MG63 (cell line): ENCODE results near the gene ADH4. TPM values are rescaled to one million over a fixed set of nuclear protein-coding genes. Genes with fewer than 3 reads are reported as not detected.
"Not testable (repeated sequence)": the region's sequence is repeated elsewhere in the genome, so short reads cannot be mapped to it uniquely, and the experiment has no call there.

Source experiments
- DNase-seq: peaks from one replicate; pipeline ENCODE4 v3.0.0-alpha.2; 2020
- H3K27me3 ChIP-seq: fragments of 250-450 bp; sonication (Bioruptor Pico); 2 replicates; pipeline ENCODE4 v1.5.1; 2020; ENCODE audit warnings: mild to moderate bottlenecking, moderate library complexity
- H3K36me3 ChIP-seq: fragments of 250-450 bp; sonication (Bioruptor Pico); 2 replicates; pipeline ENCODE4 v1.5.1; 2020; ENCODE audit warnings: mild to moderate bottlenecking, moderate library complexity
- H3K4me3 ChIP-seq: fragments of 250-450 bp; sonication (Bioruptor Pico); 2 replicates; pipeline ENCODE4 v1.5.1; 2020; ENCODE audit warnings: mild to moderate bottlenecking, moderate library complexity
- H3K9me3 ChIP-seq: fragments of 250-450 bp; sonication (Bioruptor Pico); 2 replicates; pipeline ENCODE4 v1.5.1; 2020; ENCODE audit warnings: mild to moderate bottlenecking, moderate library complexity
- total RNA-seq: library from RNA; depleted of rRNA; stranded (reverse); fragments of >200 nt; shearing (Covaris generic); gene quantifications from 2 replicates; pipeline ENCODE4 v1.2.3, GENCODE V29; 2014; ENCODE audit warnings: low replicate concordance

ADH4 gene
- total RNA-seq, 1 experiment from 2014 or later: not detected

DNA sequence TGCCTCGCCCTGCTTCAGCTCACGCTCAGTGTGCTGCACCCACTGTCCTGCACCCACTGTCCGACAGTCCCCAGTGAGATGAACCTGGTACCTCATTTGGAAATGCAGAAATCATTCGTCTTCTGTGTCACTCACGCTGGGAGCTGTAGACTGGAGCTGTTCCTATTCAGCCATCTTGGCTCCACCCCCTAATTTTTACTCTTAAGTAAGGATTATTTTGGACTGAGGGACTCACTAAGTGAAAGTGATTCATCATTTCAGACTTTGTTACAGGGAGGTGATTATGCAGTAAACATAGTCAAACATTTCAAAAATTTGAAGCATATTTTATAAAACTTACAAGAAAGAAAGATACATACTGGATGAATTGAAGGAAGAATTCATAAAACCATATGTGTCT, 44.3 kb downstream of the ADH4 start:
- H3K36me3 ChIP-seq, DNase-seq, H3K9me3 ChIP-seq, H3K27me3 ChIP-seq, H3K4me3 ChIP-seq: not testable (repeated sequence)

DNA sequence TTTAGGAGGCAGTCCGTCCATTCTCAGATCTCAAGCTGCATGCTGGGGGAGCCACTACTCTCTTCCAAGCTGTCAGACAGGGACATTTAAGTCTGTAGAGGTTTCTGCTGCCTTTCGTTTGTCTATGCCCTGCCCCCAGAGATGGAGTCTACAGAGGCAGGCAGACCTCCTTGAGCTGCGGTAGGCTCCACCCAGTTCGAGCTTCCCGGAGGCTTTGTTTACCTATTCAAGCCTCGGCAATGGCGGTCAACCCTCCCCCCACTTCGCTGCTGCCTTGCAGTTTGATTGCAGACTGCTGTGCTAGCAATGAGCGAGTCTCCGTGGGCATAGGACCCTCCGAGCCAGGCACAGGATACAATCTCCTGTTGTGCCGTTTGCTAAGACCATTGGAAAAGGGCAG, 44.8 kb downstream of the ADH4 start:
- Histone ChIP-seq H3K9me3 (no peaks in the 10 kb centered on the region), H3K36me3 (no peaks in the 10 kb centered on the region)

DNA sequence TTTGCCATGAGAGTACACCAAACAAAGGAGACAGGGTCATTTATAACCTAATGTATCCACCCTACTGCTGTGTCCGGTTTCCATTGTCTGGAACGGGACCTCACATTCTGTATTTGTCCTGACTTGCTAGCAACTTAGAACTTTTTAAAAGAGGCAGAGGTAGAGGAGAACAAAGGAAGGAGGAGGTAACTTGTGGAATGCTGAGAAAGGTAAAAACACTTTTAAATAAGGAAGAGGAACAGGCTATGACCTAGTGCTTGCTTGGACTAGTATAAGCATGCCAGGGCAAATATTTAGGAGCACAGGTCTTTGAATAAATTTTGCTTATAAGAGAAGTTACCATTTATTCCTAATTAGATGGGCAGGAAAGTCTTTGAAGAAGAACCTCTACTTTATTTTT, 52.3 kb downstream of the ADH4 start:
- H3K36me3 ChIP-seq, H3K9me3 ChIP-seq, DNase-seq, H3K4me3 ChIP-seq, H3K27me3 ChIP-seq: not testable (repeated sequence)

More for the DNA sequence above, 44.8 kb downstream of the ADH4 start:
- Histone ChIP-seq H3K4me3 (no peak overlapping the region), H3K27me3 (no peaks in the 10 kb centered on the region)
- no peak for DNase-seq

GRCh38 chr4:99091216-99091575, 52.9 kb downstream of the ADH4 start:
- H3K36me3 ChIP-seq: no peaks in the 10 kb centered on the region
- DNase-seq: no peak
- H3K9me3 ChIP-seq: no peaks in the 10 kb centered on the region
- no peak overlapping the region for H3K4me3 ChIP-seq
- H3K27me3 ChIP-seq: no peaks in the 10 kb centered on the region

DNA sequence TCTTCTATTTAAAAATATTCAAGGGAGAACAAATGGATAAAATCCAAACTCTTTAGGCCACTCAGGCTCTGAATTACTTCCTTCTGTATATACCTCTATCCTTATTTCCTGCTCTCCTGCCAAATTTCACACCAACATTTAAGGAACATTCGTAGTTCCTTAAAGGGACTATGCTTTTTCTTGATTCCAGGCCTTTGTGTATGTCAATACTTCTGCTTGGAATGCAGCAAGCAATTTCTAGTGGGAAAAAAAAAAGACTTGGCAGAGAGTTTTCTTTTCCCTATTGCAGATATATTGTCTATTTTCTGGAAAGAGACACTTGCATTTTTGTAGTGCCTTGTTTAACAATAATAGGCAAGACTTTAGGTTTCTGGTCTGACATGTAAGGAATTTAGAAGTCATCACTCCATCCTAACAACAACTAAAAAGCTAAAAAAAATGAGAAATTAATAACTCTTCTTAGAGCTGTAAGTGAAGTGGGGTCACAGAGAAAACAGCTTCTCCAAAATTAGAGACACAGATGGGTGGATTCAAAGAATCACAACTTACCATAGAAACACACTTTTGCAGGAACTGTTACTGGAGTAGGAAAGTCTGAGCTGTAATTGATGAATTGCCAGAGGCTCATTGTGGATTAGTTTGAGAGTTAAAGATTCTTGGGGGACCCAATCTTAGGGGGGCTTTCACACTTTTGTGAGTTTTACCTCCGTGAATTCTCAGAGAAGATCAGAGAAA, 53.4 kb downstream of the ADH4 start:
- no peaks in the 10 kb centered on the region for H3K9me3 ChIP-seq
- no peak for DNase-seq
- H3K36me3 ChIP-seq: no peaks in the 10 kb centered on the region
- H3K4me3 ChIP-seq: no peak overlapping the region; the same call in 1 of the 2 replicates
- no peaks in the 10 kb centered on the region for H3K27me3 ChIP-seq

DNA sequence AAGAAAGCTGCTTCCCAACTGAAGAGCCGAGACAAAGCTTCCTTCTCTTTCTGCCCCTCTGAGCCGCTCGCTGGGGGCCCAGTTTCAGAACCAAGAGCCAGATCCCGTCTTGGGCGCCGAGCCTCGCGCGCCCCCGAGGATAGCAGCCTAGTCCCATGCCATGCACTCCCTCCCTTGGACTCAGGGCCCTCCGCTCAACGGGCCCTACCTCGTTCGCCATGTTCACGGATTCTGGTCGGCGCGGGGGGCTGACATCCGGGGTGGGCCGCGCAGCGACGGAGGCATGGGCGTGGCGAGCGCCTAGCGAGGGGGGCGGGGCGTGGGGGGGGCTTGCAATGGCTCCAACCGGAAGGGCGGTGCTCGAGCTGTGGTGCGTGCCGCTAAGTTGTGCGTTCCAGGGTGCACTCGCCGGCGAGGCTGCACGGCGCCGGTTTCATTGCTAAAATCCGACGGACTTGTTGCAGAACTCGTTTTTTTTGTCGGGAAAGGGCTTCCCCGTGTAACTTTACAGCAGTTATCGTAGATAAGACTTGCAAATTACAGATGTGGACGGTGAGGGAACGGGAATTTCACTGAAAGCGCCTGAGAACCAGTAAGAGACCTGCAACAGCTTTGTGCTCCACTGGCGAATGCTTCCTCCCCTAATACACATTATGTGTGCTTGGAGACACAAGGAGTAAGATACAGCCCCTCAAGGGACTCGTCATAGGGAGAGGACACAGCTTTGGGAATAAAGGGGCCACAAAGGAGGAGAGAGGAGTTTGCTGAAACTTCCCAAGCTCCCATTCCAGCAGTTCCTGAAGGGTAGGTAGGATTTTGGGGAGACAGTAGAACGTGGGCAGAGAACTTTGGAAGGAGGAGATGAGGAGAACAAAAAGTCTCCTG, 55.4 kb downstream of the ADH4 start, which contains the start of gene ADH5:
ADH5 (minus strand) TSS at position 308 of the 885 bp plus-strand sequence; CDS start at position 220, 88 bp downstream.
- Histone ChIP-seq H3K27me3 (no peaks in the 10 kb centered on the region), H3K36me3 (peaks cover 16% of the 10 kb centered on the region), H3K9me3 (no peaks in the 10 kb centered on the region), H3K4me3 (peak within 1 kb of the TSS; percentile 83)
- peak; percentile 81 for DNase-seq

- peak; percentile 53 for DNase-seq
- Histone ChIP-seq H3K36me3 (peaks cover 18% of the 10 kb centered on the region), H3K27me3 (no peaks in the 10 kb centered on the region), H3K9me3 (no peaks in the 10 kb centered on the region), H3K4me3 (peak overlapping the region; percentile 83)
Measured at GRCh38 chr4:99088023-99088449, 56.1 kb downstream of the ADH4 start.

DNA sequence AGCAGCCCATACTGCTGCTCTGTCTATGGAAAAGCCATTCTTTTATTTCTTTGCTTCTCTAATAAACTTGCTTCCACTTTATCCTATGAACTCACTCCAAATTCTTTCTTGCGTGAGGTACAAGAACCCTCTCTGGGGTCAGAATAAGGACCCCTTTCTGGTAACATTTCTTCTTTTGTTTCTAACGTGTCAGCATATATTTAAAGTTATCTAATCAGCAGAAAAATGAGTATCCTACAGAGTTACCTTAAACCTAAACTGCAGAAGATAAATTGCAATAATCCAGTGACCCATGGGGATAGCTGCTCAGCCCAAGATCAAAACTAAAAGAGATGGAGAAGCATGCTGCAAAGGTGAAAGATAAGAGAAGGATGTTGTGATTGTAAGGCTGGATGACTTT, 59.5 kb downstream of the ADH4 start:
- no peak for DNase-seq
- H3K9me3 ChIP-seq: no peaks in the 10 kb centered on the region
- H3K27me3 ChIP-seq: no peaks in the 10 kb centered on the region
- no peak overlapping the region for H3K4me3 ChIP-seq
- peaks cover 18% of the 10 kb centered on the region for H3K36me3 ChIP-seq

GRCh38 chr4:99082192-99082591, 61.9 kb downstream of the ADH4 start:
- H3K27me3 ChIP-seq: no peaks in the 10 kb centered on the region
- H3K36me3 ChIP-seq: peaks cover 18% of the 10 kb centered on the region

GRCh38 chr4:99080869-99081268, 63.2 kb downstream of the ADH4 start:
- DNase-seq, H3K9me3 ChIP-seq, H3K4me3 ChIP-seq, H3K27me3 ChIP-seq: not testable (repeated sequence)
- peaks cover 28% of the 10 kb centered on the region for H3K36me3 ChIP-seq

More at GRCh38 chr4:99082192-99082591, 61.9 kb downstream of the ADH4 start:
- DNase-seq: no peak
- Histone ChIP-seq H3K4me3 (no peak overlapping the region), H3K9me3 (no peaks in the 10 kb centered on the region)

DNA sequence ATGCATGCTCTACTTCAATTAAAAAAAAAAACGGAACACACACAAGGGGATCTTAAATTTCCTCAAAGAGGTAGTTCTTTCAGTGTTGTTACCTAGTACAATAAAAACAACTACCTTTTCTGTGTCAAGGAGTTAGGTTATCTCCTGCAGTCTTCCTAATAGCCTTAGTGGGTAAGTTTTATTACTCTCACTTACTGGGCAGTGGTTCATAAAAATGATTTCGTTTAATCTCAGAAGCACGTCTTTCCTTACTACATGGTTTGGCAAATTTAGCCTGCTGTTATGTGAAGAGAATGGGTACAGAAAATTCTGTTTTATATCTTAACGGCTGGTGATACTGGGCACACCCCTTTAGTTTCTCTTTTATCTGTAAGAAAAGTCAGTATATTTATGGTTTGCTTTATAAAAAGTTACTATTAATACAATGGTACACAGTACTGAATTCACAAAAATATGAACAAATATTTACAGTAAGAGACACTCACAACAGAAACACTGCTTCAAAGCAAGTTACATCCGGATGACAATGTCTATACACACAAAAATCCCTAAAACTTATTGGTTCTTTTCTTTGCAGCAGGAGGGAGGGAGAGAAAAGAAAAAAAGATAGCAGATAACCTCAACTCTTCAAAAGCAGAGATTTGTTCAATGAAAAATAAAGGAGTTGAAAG, 64.3 kb downstream of the ADH4 start:
- peaks cover 28% of the 10 kb centered on the region for H3K36me3 ChIP-seq
- DNase-seq: no peak
- no peaks in the 10 kb centered on the region for H3K9me3 ChIP-seq
- H3K27me3 ChIP-seq: no peaks in the 10 kb centered on the region
- H3K4me3 ChIP-seq: no peak overlapping the region

GRCh38 chr4:99078931-99079624, 65.0 kb downstream of the ADH4 start:
- peaks cover 27% of the 10 kb centered on the region for H3K36me3 ChIP-seq

GRCh38 chr4:99078336-99078735, 65.8 kb downstream of the ADH4 start:
- Histone ChIP-seq H3K36me3 (peaks cover 24% of the 10 kb centered on the region), H3K9me3 (no peaks in the 10 kb centered on the region), H3K4me3 (no peak overlapping the region), H3K27me3 (no peaks in the 10 kb centered on the region)
- no peak for DNase-seq

More at GRCh38 chr4:99078931-99079624, 65.0 kb downstream of the ADH4 start:
- Histone ChIP-seq H3K4me3 (no peak overlapping the region), H3K9me3 (no peaks in the 10 kb centered on the region), H3K27me3 (no peaks in the 10 kb centered on the region)
- no peak for DNase-seq

- Histone ChIP-seq H3K36me3 (peaks cover 30% of the 10 kb centered on the region), H3K27me3 (no peaks in the 10 kb centered on the region), H3K9me3 (no peaks in the 10 kb centered on the region), H3K4me3 (no peak overlapping the region)
- no peak for DNase-seq
Measured at GRCh38 chr4:99077177-99077576, 66.9 kb downstream of the ADH4 start.

GRCh38 chr4:99076292-99076976, 67.7 kb downstream of the ADH4 start:
- DNase-seq: no peak
- Histone ChIP-seq H3K27me3 (no peaks in the 10 kb centered on the region), H3K9me3 (no peaks in the 10 kb centered on the region), H3K36me3 (peaks cover 30% of the 10 kb centered on the region), H3K4me3 (no peak overlapping the region)

DNA sequence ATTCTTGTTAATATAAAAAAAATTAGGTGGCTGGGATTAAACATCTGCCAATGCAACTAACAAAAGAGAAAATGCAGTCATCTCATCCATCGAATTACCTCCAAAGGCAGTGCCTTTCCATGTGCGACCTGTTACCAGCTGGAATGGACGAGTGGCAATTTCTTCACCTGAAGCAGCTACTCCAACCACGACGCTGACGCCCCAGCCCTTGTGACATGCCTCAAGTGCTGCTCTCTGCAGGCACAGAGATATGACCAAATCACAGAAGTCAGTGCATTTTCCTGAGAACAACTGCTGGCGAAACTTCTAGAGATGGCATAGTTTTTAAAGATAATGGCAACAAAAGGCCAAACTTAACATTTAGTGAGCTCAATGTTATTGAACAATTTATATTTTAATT, 69.3 kb downstream of the ADH4 start:
- no peak overlapping the region for H3K4me3 ChIP-seq
- H3K36me3 ChIP-seq: peaks cover 39% of the 10 kb centered on the region
- H3K27me3 ChIP-seq: no peaks in the 10 kb centered on the region
- no peak for DNase-seq
- no peaks in the 10 kb centered on the region for H3K9me3 ChIP-seq
